ENCODE measurements around the gene CENPX. TPM values are rescaled to one million over a fixed set of nuclear protein-coding genes. Genes with fewer than 3 reads are reported as not detected.
A peak's percentile ranks its signal among the peaks of the same experiment; 100 is the strongest.

The CENPX gene
- total and polyA plus RNA-seq, 2 of the 13 experiments (the other 11 are each of a cell fraction or from before 2014, with no cell fraction given) = 92.7 to 170 TPM

DNA sequence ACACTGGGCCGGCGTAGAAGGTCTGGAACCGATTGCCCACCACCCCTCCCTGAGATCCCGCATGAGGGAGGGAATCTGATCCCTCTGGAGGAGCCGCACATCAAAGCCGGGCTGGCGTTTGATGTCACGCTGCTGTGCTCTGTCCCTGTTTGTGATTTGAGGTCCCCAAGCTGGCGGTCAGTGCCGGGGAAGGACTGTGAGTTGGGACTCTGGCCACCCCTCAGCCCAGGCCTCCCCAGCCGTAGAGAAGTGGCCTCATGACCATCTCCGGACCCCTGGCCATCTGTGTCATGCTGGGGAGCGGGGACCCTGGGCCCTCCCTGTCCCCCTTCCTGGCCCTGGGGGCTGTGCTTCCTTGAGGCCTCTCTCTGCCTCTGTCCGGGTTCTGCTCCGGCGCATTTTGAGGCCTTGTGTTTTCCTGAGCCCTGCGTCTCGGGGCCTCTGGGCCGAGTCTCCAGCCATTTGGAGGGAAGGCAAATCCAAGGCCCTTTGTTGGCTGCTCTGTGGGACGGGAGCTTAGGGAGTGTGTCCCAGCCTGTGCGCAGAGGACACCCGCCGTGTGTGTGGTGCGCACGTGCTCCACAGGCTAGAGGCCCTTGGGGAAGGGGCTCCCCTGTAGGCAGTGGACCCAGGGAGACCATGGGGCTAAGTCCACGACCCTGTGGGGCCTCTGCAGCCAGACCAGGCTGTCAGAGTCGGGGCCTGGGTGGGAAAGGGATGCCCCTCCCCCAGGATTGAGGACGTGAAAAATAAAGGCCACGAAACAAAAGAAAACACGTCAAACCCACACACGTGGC is 30.2 kb downstream of the CENPX start (continued):
- TF ChIP-seq CEBPZ (IDR thresholded peaks at IDR 0.05; ENCODE audit: low read length) (no peak), ZNF430 (CRISPR knock-in tag; IDR thresholded peaks at IDR 0.05) (peak; percentile 99), RARA (CRISPR knock-in tag; IDR thresholded peaks at IDR 0.05) (peak; percentile 89), ZNF317 (CRISPR knock-in tag; IDR thresholded peaks at IDR 0.05) (peak; percentile 94), PCBP2 (optimal IDR thresholded peaks at IDR 0.05; ENCODE audit: low read depth, low read length, poor library complexity, severe bottlenecking) (no peak), GATA4 (IDR thresholded peaks at IDR 0.05; ENCODE audit: borderline replicate concordance, low read depth) (peak; percentile 44), MAF1 (CRISPR knock-in tag; IDR thresholded peaks at IDR 0.05; ENCODE audit: borderline replicate concordance) (0 out of 2 replicates have a peak, but pooled peaks have one; percentile 44), ZNF460 (CRISPR knock-in tag; IDR thresholded peaks at IDR 0.05; ENCODE audit: borderline replicate concordance) (0 out of 2 replicates have a peak, but pooled peaks have one; percentile 38), MBNL3 (CRISPR knock-in tag; conservative IDR thresholded peaks at IDR 0.05) (no peak), ZNF879 (CRISPR knock-in tag; IDR thresholded peaks at IDR 0.05) (peak; percentile 96; the same call in 1 of the 2 replicates), PTBP1 (IDR thresholded peaks at IDR 0.05; ENCODE audit: low read depth, low read length, poor library complexity, severe bottlenecking) (peak; percentile 23), TSC22D2 (CRISPR knock-in tag; IDR thresholded peaks at IDR 0.05; ENCODE audit: borderline replicate concordance) (peak; percentile 96), ZNF788 (CRISPR knock-in tag; IDR thresholded peaks at IDR 0.05; ENCODE audit: borderline replicate concordance) (peak; percentile 97), ZNF12 (CRISPR knock-in tag; IDR thresholded peaks at IDR 0.05) (peak; percentile 68), HOXD1 (CRISPR knock-in tag; IDR thresholded peaks at IDR 0.05) (peak; percentile 70), NR2F6 (IDR thresholded peaks at IDR 0.05) (peak; percentile 81), NR2F6 (CRISPR knock-in tag; IDR thresholded peaks at IDR 0.05) (peak; percentile 95)
- TF ChIP-seq, protein P1, sequence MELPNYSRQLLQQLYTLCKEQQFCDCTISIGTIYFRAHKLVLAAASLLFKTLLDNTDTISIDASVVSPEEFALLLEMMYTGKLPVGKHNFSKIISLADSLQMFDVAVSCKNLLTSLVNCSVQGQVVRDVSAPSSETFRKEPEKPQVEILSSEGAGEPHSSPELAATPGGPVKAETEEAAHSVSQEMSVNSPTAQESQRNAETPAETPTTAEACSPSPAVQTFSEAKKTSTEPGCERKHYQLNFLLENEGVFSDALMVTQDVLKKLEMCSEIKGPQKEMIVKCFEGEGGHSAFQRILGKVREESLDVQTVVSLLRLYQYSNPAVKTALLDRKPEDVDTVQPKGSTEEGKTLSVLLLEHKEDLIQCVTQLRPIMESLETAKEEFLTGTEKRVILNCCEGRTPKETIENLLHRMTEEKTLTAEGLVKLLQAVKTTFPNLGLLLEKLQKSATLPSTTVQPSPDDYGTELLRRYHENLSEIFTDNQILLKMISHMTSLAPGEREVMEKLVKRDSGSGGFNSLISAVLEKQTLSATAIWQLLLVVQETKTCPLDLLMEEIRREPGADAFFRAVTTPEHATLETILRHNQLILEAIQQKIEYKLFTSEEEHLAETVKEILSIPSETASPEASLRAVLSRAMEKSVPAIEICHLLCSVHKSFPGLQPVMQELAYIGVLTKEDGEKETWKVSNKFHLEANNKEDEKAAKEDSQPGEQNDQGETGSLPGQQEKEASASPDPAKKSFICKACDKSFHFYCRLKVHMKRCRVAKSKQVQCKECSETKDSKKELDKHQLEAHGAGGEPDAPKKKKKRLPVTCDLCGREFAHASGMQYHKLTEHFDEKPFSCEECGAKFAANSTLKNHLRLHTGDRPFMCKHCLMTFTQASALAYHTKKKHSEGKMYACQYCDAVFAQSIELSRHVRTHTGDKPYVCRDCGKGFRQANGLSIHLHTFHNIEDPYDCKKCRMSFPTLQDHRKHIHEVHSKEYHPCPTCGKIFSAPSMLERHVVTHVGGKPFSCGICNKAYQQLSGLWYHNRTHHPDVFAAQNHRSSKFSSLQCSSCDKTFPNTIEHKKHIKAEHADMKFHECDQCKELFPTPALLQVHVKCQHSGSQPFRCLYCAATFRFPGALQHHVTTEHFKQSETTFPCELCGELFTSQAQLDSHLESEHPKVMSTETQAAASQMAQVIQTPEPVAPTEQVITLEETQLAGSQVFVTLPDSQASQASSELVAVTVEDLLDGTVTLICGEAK (IDR thresholded peaks at IDR 0.05) = no peak
- TF ChIP-seq, protein P1 (CRISPR knock-in tag; IDR thresholded peaks at IDR 0.05) = peak; percentile 96

All from HepG2 (cell line).